HG03378 (cell line): ENCODE results near the gene FGF14.

Experiments used
- ATAC-seq: cut with Tn5 transposase; IDR thresholded peaks from one replicate; pipeline ENCODE4 v1.9.1; 2021; ENCODE audit warnings: mild to moderate bottlenecking, moderate library complexity; ENCODE audit not compliant: unreplicated experiment

The FGF14 gene

GRCh38 chr13:102311901-102312300 is 89.9 kb downstream of the FGF14 start:
- ATAC-seq: peak; percentile 87

DNA sequence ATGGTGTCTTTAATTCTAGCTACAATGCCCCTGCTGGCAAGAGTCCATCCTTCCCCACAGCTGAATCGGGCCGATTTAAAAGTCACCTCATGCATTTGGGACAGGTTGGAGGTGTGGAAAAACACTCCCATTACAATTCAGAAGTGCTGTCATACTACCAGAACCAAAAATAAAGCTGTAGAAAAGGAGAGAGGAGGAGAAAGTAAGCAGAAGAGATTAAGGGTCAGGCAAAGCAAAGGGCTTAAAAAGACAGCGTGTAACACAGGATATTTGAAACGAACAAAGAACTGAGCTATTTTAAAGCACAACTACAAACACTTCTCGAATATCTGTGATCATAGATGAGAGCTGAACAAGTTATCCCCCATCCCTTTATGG is 90.4 kb downstream of the FGF14 start:
- no peak for ATAC-seq

- ATAC-seq: no peak
These were observed 91.0 kb downstream of the FGF14 start for GRCh38 chr13:102310691-102311418.

DNA sequence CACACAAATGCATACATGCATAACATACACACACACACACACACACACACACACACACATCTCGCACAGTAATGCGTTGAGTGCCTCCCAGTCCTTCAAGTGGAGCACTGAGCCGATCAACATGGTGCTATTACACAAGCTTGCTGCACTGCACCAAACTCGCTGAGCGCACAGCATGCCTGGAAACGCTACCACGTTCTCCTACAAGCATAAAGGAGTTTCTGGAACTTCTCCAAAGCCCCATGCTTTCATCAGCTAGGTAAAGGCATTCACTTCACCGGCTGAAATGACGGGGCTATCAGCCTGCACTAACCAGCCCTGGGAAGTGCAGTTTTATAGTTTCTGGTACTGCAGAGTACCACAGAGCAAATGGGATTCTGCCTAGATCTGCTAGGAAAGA is 92.7 kb downstream of the FGF14 start:
- no peak for ATAC-seq

- no peak for ATAC-seq
These were observed 99.3 kb downstream of the FGF14 start for GRCh38 chr13:102302534-102302933.

DNA sequence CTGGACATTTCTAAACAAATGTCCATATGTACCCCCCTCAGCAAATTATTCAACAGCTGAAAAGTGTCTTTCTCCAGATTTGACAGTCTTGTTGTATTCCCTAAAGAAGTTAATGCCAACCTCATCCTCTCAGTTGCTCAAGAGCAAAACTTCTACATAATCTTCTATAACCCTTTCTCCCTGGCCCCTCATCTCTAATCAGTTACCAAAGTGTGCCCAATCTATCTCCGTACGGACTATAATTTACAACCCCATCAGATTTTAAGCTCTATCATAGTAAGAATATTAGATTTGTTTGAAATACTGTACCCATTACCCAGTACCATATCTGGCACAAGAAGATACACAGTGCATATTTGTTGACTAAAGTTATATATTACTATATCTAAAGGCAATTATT is 101.5 kb downstream of the FGF14 start:
- no peak for ATAC-seq

- no peak for ATAC-seq
These were observed 102.5 kb downstream of the FGF14 start for GRCh38 chr13:102299366-102299765.

DNA sequence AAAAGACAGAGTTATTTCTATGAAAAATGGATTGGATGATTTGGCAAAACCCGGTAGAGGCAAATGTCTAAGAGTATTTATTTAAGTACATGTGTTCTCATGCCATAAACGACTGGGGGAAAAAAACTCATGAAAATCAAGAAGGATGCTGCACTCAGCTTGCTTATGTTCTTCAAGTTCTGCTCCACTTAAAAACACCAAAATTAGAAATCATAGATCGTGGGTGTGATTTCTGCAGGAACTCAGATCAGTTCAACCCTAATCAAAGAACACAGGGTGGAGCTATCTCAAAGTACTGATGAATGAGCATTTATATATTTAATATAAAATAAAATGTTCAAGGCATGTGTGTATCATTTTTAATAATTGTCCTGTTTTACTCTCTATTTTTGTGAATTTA is 103.8 kb downstream of the FGF14 start:
- no peak for ATAC-seq

- ATAC-seq: no peak
These were observed 106.4 kb downstream of the FGF14 start for GRCh38 chr13:102295316-102296048.

- ATAC-seq: no peak
These were observed 107.3 kb downstream of the FGF14 start for GRCh38 chr13:102294407-102295018.

GRCh38 chr13:102293723-102294122 is 108.1 kb downstream of the FGF14 start:
- no peak for ATAC-seq

GRCh38 chr13:102291587-102292218 is 110.1 kb downstream of the FGF14 start:
- no peak for ATAC-seq

DNA sequence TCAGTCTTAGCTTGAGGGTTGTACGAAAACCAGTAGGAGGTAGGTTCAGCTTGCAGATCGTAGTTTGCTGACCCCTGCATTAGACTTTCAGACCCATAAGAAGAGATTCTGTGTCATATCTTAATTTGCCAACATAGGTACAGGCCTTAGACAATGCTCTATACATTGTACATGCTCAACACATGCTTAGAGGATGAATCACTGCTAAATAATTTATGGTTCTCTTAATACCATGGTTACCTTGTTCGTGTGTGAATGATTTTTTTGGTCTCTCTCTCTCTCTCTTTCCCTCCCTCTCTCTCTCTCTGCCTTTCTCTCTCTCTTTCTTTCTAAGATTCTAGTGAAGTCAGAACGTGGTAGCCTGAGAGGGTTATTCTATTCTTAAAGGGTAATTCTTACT is 112.2 kb downstream of the FGF14 start:
- ATAC-seq: no peak

DNA sequence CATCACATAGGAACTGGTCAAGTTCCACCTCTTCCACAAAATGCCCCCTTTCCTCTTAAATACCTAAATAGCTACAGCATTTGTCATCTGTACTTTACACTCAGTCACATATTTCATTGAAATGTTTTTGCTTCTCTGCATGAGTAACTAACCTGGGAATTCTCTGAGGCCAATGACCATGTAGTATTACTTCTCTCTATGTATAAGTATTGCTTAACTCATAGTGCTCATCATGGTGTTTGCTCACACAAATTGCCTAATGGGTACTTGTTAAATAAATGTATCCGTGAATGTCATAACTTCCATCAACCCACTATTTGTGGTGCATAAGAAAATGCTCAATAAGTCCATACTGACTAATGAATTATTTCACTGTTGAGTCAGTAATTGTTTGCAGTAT is 115.5 kb downstream of the FGF14 start:
- ATAC-seq: no peak

GRCh38 chr13:102280366-102280765 is 121.5 kb downstream of the FGF14 start:
- no peak for ATAC-seq

- no peak for ATAC-seq
These were observed 124.6 kb downstream of the FGF14 start for GRCh38 chr13:102277286-102277685.

- no peak for ATAC-seq
These were observed 125.4 kb downstream of the FGF14 start for GRCh38 chr13:102276404-102276803.

- no peak for ATAC-seq
These were observed 125.9 kb downstream of the FGF14 start for GRCh38 chr13:102275969-102276368.

DNA sequence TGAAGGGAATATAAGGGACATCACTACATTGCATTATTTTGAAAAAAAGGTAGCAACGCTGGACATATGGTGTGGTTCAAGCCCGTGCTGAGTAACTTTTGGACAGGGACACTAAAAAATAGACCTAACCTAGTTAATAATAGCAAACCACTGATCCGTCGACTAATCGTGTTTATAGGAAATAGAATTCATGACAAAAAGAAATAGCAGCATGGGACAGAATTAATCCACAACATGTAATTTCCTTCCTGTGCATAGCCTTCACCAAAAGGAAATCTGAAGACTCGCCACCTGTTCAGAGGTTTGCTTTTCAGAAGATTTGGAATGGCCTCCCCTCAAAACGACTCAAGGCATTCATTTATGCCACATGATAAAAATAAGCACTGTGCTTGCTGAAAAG is 128.7 kb downstream of the FGF14 start:
- ATAC-seq: no peak

DNA sequence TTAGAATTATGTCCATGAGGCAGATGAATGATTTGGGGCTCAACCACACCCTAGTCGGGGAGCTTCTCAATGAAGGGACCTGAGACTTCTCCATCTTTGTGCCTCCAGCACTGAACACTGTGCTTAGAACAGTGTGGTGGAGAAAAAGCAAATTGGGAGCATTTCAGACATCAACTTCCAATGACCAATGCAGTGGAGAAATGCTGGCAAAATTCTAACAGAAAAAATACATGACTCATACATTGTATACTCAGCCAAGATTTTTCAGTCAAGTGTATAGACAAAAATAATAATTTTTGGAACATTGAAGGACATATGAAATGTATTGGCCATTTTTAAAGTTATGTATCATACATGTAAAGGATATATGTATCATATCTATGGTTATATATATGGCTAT is 134.7 kb downstream of the FGF14 start:
- ATAC-seq: no peak

GRCh38 chr13:102261809-102262208 is 140.0 kb downstream of the FGF14 start:
- ATAC-seq: no peak

- ATAC-seq: no peak
These were observed 140.5 kb downstream of the FGF14 start for GRCh38 chr13:102261316-102261715.
